Epithelial cell of esophagus (primary cell): ENCODE data around the gene RNF175.

Experiments used
- DNase-seq: peaks from one replicate; pipeline ENCODE4 v3.0.0; 2010; ENCODE audit warnings: low read depth
- H3K4me3 ChIP-seq: 2 replicates; pipeline ENCODE4 v1.5.1; 2011; ENCODE audit warnings: mild to moderate bottlenecking, low read length, control low read depth
- TF ChIP-seq, protein P1 (sequence below): IDR thresholded peaks from 2 replicates; pipeline ENCODE4 v1.5.1; 2011; ENCODE audit warnings: low read depth, mild to moderate bottlenecking, low read length, control low read depth, inconsistent platforms; ENCODE audit not compliant: insufficient read depth; ENCODE audit errors: missing control alignments

The RNF175 gene

DNA sequence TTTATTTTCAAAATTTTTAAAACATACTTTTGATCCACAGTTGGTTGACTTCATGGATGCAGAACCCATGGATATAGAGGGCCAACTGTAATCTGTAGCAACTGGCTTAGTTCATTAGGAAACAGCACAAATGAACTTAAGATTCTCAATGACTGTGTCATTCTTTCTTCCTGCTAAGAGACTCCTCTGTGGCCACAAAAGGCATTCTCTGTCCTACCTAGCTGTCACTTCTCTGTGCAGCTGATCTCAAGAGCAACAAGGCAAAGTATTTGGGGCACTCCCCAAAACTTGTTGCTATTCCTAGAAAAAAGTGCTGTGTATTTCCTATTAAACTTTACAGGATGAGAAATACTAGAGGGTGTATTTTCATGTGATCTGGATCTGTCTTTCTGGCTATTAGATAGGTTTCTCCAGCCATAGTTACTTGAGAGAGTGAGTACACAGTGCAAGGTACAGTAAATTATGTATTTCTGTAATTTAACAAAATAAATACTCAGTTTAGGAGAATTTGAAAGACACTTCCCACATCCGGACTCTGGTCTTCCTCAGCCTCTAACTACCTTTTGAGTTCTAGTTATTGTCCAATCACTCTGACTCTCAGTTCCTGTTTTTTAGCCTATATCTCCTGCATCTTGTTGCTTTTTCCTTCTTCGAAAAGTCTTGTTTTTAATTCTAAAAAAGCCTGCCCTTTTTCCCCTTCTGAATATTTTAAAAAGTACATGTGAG is 53.9 kb downstream of the RNF175 start:
- TF ChIP-seq, protein P1, sequence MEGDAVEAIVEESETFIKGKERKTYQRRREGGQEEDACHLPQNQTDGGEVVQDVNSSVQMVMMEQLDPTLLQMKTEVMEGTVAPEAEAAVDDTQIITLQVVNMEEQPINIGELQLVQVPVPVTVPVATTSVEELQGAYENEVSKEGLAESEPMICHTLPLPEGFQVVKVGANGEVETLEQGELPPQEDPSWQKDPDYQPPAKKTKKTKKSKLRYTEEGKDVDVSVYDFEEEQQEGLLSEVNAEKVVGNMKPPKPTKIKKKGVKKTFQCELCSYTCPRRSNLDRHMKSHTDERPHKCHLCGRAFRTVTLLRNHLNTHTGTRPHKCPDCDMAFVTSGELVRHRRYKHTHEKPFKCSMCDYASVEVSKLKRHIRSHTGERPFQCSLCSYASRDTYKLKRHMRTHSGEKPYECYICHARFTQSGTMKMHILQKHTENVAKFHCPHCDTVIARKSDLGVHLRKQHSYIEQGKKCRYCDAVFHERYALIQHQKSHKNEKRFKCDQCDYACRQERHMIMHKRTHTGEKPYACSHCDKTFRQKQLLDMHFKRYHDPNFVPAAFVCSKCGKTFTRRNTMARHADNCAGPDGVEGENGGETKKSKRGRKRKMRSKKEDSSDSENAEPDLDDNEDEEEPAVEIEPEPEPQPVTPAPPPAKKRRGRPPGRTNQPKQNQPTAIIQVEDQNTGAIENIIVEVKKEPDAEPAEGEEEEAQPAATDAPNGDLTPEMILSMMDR, result no peak
- DNase-seq, result no peak
- no peak overlapping the region for H3K4me3 ChIP-seq

DNA sequence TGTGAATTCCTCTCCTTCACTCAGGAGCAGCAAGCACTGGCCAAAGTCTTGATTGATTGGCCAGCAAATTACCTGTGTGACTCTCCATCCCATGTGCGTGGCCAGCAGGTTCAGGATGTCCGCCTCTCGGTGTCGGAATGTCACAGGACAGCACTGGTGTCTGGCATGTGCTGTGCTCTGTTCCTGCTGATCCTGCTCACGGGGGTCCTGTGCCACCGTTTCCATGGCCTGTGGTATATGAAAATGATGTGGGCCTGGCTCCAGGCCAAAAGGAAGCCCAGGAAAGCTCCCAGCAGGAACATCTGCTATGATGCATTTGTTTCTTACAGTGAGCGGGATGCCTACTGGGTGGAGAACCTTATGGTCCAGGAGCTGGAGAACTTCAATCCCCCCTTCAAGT is 55.3 kb downstream of the RNF175 start:
- no peak for DNase-seq
- TF ChIP-seq, protein P1, result no peak
- no peak overlapping the region for H3K4me3 ChIP-seq

- TF ChIP-seq, protein P1, result no peak
- DNase-seq, result peak; percentile 31
- peak overlapping the region; percentile 51 for H3K4me3 ChIP-seq
These were observed 74.9 kb downstream of the RNF175 start for GRCh38 chr4:153684971-153685371.

DNA sequence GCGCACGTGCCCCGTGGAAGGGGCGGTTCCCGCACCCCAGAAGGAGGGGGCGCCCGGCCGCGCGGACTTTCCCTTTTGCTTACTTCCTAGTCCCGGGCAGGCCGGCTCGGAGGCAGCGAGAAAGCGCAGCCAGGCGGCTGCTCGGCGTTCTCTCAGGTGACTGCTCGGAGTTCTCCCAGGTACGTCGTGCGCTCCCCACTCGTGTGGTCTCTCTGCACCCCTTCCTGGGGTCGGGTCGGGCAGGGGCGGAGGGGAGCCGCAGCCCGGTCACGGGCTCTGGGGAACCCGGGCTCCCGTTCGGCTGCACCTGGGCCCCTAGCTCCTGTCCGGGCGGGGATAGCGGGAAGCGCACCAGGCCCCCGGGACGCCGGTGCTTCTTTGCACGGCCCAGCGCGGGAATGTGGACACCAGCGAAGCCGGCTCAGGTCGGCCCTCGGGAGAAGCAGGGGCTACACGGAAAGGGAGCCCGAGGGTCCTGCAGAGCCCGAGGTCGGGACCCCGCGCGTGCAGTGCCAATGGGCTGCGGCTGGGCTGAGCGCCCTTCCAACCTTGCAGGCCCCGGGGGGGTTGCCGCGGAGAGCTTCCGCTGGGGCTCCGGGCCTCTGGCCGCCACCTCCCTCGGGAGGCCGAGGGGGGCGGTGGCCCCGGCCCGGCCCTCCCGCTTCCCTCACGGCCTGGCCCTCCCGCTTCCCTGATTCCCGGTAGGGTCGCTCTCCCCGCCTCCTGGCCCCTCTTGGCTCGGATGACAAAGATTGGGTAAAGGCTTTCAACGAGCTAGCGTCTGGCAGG is 75.4 kb downstream of the RNF175 start, which contains the start of gene TLR2:
Gene TLR2, plus strand, starts transcription at position 99 of the 789 bp plus-strand sequence. CDS start 18,628 bp downstream, outside the sequence.
- peak; percentile 65 for DNase-seq
- TF ChIP-seq, protein P1, result no peak
- H3K4me3 ChIP-seq, result peak within 1 kb of the TSS; percentile 51

DNA sequence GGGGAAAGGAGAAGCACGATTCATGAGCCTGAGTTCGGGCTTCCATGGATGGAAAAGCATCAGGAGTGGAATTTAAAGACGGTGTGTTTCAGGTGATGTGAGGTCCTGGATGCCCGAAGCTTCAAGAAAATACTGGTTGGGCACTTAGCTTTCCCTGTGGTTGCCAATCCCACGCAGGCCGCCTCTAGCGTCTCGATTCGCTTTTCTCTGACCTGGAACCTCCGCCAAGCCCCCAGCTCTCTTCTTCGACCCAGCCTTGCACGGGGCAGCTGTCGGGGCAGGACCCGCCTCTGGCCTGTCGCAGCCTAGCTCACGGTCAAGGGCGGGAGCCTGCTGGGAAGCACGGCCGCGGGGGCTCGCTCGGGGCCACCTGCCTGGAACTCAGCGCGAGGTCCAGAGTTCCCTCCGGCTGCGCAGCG is 76.1 kb downstream of the RNF175 start:
- TF ChIP-seq, protein P1, result no peak
- DNase-seq, result no peak
- H3K4me3 ChIP-seq, result peak overlapping the region; percentile 51

DNA sequence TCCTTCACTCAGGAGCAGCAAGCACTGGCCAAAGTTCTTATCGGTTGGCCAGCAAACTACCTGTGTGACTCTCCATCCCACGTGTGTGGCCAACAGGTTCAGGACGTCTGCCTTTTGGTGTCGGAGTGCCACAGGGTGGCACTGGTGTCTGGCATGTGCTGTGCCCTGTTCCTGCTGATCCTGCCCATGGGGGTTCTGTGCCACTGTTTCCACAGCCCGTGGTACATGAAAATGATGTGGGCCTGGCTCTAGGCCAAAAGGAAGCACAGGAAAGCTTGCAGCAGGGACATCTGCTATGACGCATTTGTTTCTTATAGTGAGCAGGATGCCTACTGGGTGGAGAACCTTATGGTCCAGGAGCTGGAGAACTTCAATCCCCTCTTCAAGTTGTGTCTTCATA is 80.3 kb downstream of the RNF175 start:
- DNase-seq, result no peak
- TF ChIP-seq, protein P1, result no peak

More for the DNA sequence above, 80.3 kb downstream of the RNF175 start:
- H3K4me3 ChIP-seq, result no peak overlapping the region
